Mucosa of rectum (tissue), 2 donors: ENCODE data around the gene TSHZ3.

Source experiments
- H3K27ac ChIP-seq, 2 donors: one replicate each; pipeline ENCODE4 v1.7.0; 2013; ENCODE audit warnings: inconsistent platforms in 2 of 2, low read depth in 2 of 2, low read length in 2 of 2
- H3K27me3 ChIP-seq, 2 donors: one replicate each; pipeline ENCODE4 v1.7.0; 2013; ENCODE audit warnings: low read length in 2 of 2; ENCODE audit not compliant: control insufficient read depth in 2 of 2, insufficient read depth in 2 of 2
- H3K36me3 ChIP-seq, 2 donors: one replicate each; pipeline ENCODE4 v1.7.0; 2013; ENCODE audit warnings: low read length in 2 of 2; ENCODE audit not compliant: control insufficient read depth in 2 of 2, insufficient read depth in 2 of 2
- H3K4me1 ChIP-seq, 2 donors: one replicate each; pipeline ENCODE4 v1.7.0; 2013; ENCODE audit warnings: low read length in 2 of 2, mild to moderate bottlenecking in 1 of 2; ENCODE audit not compliant: control insufficient read depth in 2 of 2, insufficient read depth in 2 of 2
- H3K4me3 ChIP-seq, 2 donors: one replicate each; pipeline ENCODE4 v1.7.0; 2013; ENCODE audit warnings: low read length in 2 of 2
- H3K9ac ChIP-seq, 2 donors: one replicate each; pipeline ENCODE4 v1.7.0; 2013; ENCODE audit warnings: low read length in 2 of 2, low read depth in 1 of 2, mild to moderate bottlenecking in 1 of 2
- H3K9me3 ChIP-seq, 2 donors: one replicate each; pipeline ENCODE4 v1.7.0; 2013; ENCODE audit warnings: low read length in 2 of 2; ENCODE audit not compliant: control insufficient read depth in 2 of 2
- donor health status: healthy.
- donor health status: Normal muscosa, but diverticular disease.

TSHZ3 gene

DNA sequence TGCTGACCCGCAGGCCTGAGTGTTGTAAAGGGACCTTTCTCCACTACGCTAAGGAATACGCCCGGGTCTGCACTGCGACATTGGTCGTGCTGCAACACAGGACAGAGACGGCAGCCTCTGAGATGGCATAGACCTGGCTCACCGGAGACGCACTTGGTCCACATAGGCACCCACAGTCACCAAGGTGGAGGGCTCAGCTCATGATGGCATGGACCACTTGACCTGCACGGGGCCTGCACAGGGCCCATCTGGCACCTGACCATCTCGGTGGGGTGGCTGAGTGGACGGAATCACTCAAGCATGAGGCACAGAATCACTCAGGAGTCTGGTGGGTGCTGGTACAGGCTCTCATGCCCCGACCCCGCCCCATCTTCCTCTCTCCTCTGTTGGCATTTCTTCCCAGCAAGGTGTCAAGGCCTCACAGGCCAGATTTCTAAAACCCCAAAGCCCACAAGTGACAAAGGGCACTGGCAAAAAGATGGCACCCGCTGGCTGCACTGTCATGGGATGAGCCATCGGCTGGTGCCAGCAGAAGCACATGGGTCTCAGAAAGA is 45.9 kb downstream of the TSHZ3 start:
- H3K4me1 ChIP-seq, result no peaks in the 10 kb centered on the region
- H3K9ac ChIP-seq, result no peak overlapping the region
- no peaks in the 10 kb centered on the region for H3K27me3 ChIP-seq

DNA sequence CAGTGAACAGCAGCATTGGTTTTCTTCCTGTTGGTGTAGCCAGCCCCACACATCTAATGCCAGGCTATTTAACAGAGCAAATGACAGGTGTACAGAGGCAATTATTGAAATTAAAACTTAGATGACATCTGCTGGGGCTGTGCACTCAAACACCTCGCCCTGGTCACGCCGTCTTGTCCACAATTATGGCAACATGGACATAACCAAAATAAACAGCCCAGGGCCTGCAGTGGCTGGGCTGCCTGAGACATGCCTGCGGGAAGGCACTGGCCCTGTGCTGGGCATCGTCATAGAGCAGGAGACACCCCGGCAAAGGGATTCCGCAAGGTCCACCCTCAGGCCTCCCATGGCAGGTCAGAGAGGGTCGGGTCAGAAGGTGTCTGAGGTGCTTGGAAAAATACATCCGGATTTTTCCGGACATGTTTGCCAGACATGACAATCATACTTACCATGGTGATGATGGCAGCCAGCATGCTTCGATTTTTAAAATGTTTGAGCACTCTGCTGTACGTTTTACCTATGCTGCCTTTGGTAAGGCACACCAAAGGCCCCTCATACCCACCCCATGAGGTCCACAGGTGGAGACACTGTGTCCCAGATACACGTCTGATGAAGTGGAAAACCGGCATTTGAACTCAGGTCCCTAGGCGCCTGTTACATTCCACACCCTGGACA is 47.8 kb downstream of the TSHZ3 start:
- no peak overlapping the region for H3K9ac ChIP-seq
- no peaks in the 10 kb centered on the region for H3K4me1 ChIP-seq
- H3K27ac ChIP-seq, result no peak overlapping the region
- H3K9me3 ChIP-seq, result no peaks in the 10 kb centered on the region
- no peaks in the 10 kb centered on the region for H3K36me3 ChIP-seq
- no peak overlapping the region for H3K4me3 ChIP-seq
- no peaks in the 10 kb centered on the region for H3K27me3 ChIP-seq

More for the DNA sequence above, 45.9 kb downstream of the TSHZ3 start:
- Histone ChIP-seq H3K4me3 (no peak overlapping the region), H3K9me3 (no peaks in the 10 kb centered on the region), H3K27ac (no peak overlapping the region), H3K36me3 (no peaks in the 10 kb centered on the region)

DNA sequence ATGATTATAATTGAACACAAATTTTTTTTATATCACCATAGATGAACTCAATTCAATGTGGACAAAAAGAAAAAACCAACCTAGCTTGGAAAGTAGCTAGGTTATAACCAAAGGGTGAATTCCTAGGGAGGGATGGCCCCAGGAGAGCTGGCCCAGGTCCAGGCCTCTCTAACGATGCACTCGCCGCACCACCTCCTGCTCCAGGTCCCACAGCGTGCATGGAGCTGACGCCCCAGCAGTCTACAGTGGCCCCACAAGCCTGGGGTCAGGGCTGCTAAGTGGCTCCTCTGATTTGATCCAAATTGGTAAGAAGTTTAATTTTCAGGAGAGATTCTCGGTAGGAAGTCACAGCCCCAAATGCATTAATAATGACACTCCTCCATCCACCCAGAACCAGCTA is 48.8 kb downstream of the TSHZ3 start:
- Histone ChIP-seq H3K4me1 (no peaks in the 10 kb centered on the region), H3K4me3 (no peak overlapping the region), H3K27ac (no peak overlapping the region), H3K9me3 (no peaks in the 10 kb centered on the region), H3K9ac (no peak overlapping the region), H3K27me3 (no peaks in the 10 kb centered on the region), H3K36me3 (no peaks in the 10 kb centered on the region)

DNA sequence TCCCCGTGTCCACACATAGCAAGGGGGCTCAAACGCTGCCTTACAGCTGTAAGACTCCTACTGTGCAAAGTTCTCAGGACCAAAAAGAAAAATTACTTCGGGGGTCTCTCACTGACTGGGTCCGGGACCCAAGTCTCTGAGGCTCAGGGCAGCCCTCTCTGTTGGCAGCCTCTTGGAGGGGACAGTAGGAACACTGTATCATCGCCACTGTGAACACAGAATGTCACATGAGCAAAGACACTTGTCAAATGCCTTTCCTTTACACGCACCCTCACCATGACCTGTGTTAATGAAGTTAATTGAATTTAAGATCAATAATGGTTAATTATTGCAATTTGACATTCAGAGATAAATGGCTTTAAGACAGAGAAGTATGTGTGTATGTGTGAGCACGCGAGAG is 49.6 kb downstream of the TSHZ3 start:
- Histone ChIP-seq H3K9ac (no peak overlapping the region), H3K4me3 (no peak overlapping the region), H3K36me3 (no peaks in the 10 kb centered on the region), H3K27ac (no peak overlapping the region), H3K9me3 (no peaks in the 10 kb centered on the region), H3K27me3 (no peaks in the 10 kb centered on the region), H3K4me1 (no peaks in the 10 kb centered on the region)

DNA sequence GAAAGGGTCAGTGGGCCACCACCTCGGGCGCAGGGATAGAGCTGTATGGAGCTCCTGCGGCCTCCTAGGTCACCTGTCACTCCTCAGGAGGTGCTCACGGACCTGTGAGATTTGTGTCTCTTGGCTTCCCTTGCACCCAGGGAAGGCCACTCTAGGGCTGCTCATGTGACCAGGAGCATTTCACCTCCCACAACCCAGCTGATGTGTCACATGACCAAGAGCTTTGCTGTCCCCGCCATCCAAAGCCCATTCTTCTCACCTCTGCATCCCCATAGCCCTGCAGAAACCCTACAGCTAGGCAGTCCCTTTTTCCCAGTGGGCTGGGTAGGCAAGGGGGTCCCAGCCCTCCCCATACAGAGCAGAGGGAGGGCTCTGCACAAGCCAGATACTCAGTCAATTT is 51.2 kb downstream of the TSHZ3 start:
- H3K27ac ChIP-seq, result no peak overlapping the region
- H3K4me1 ChIP-seq, result no peaks in the 10 kb centered on the region
- no peak overlapping the region for H3K9ac ChIP-seq
- H3K27me3 ChIP-seq, result no peaks in the 10 kb centered on the region
- no peak overlapping the region for H3K4me3 ChIP-seq
- no peaks in the 10 kb centered on the region for H3K9me3 ChIP-seq
- H3K36me3 ChIP-seq, result no peaks in the 10 kb centered on the region

DNA sequence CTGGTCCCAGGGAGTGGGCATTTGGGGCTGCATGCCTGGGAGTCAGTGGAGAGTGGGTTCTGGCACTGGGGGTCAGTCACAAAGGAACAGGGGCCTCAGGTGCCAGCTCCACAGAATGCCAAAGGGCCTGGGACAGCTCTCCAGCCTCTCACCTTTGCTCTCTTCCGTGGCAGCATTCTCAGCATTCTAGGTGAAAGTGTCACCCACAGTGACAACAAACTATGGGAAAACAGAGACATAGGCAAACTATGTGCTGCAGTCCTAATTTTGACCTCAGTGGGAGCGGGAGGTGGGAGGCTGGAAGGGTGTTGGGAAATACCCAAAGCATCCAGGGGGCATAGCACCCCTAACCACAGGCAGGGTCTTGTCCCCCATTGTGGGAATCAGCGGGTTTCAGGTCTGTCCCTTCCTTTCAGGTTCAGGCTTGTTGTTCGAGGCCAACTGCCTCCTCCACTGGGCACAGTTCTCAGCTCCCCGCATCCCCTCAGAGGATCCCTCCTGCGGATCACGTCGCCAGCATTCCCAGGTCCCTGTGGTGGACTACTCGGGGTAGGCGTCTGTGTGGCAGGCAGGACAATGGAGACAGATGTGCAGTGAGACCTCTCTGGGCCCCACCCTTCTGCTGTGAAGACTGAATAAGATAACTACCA is 52.4 kb downstream of the TSHZ3 start:
- H3K4me3 ChIP-seq, result no peak overlapping the region
- no peak overlapping the region for H3K27ac ChIP-seq
- no peaks in the 10 kb centered on the region for H3K9me3 ChIP-seq
- H3K27me3 ChIP-seq, result no peaks in the 10 kb centered on the region
- H3K4me1 ChIP-seq, result no peaks in the 10 kb centered on the region
- no peaks in the 10 kb centered on the region for H3K36me3 ChIP-seq
- no peak overlapping the region for H3K9ac ChIP-seq

DNA sequence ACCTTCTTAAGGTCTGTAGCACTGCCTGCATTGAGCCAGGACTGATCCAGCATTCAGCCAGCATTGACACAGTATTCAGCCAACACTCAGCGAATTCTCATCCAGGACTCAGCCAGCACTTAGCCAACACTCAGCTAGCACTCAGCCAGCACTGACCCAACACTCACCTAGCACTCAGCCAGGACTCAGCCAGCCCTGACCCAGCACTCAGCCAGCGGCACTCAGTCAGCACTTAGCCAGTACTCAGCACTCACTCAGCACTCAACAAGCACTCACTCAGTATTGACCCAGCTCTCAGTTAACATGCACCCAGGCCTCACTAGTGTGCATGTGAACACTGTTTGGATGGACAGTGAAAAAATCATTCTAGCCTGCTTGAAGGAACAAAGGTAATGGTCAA is 55.0 kb downstream of the TSHZ3 start:
- H3K27me3 ChIP-seq, result no peaks in the 10 kb centered on the region
- no peaks in the 10 kb centered on the region for H3K9me3 ChIP-seq
- no peak overlapping the region for H3K9ac ChIP-seq
- no peaks in the 10 kb centered on the region for H3K36me3 ChIP-seq
- H3K4me3 ChIP-seq, result no peak overlapping the region
- H3K4me1 ChIP-seq, result no peaks in the 10 kb centered on the region
- H3K27ac ChIP-seq, result no peak overlapping the region

DNA sequence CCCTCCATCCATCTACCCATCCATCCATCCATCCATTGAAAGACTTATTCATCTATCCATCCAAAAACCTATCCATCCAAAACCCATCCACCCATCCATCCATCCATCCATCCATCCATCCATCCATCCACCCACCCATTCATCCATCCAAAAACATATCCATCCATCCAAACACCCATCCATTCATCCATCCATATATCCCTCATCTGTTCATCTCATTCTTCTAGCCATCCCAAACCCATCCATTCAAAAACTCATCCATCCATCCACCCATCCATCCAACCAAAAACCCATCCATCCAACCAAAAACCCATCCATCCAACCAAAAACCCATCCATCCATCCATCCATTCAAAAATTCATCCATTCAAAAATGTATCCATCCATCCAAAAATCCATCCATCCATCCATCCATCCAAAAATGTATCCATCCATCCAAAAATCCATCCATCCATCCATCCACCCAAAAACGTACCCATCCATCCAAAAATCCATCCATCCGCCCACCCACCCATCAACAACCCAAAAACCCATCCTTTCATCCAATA is 56.5 kb downstream of the TSHZ3 start:
- no peak overlapping the region for H3K9ac ChIP-seq
- no peaks in the 10 kb centered on the region for H3K27me3 ChIP-seq
- no peaks in the 10 kb centered on the region for H3K9me3 ChIP-seq
- H3K27ac ChIP-seq, result no peak overlapping the region
- H3K36me3 ChIP-seq, result no peaks in the 10 kb centered on the region
- no peak overlapping the region for H3K4me3 ChIP-seq
- H3K4me1 ChIP-seq, result no peaks in the 10 kb centered on the region

DNA sequence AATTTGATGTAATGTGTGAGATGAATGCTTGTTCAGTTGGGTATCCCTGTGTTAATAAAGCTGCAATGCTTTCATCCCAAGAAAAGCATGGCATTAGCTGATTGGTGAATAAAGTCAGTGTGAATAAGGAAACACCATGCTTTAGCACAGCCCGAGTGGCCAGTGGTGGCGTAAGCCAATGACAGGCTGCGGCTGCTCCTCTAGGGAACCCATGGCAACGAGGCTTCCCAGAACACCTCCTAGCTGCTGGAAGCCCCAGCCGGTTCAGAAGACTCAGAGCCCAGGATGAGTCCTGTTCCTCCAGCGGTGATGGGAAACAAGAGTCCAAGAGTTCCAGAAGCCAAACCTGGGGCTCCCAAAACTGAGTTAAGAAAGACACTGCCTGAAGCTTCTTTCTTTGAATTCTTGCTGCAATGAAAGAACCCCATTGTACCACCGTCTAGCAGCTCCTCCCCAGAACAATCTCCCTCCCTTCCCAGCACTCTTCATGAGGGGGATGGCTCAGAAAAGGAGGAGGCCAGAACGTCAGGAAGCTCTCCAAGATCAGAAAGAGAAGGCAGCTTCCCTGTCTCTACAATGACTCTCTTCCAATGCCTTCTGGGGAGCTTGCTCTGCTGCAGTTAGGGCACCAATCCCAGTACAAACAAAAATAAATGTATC is 58.2 kb downstream of the TSHZ3 start:
- Histone ChIP-seq H3K4me1 (no peaks in the 10 kb centered on the region), H3K9me3 (no peaks in the 10 kb centered on the region), H3K27ac (no peak overlapping the region), H3K27me3 (no peaks in the 10 kb centered on the region), H3K9ac (no peak overlapping the region), H3K4me3 (no peak overlapping the region), H3K36me3 (no peaks in the 10 kb centered on the region)

DNA sequence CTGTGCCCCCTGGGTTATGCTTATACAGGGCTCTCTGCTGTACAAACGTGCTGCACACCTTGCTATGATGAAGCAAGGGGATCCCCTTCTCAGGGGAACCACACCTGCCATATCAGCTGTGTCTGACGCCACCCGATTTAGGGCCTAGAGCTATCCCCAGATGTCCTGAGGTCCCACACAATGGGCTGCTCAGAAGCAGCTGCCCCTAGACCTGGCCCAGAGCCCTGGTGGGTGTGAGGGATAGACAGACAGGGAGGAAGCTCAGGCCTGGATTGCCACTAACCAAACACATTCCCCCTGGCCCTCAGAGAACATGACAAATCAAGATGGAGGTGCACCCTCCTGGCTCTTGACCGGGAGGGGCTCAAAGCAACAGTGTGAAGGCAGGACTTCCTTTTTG is 59.3 kb downstream of the TSHZ3 start:
- H3K9me3 ChIP-seq, result no peaks in the 10 kb centered on the region
- H3K36me3 ChIP-seq, result no peaks in the 10 kb centered on the region
- H3K4me1 ChIP-seq, result no peaks in the 10 kb centered on the region
- no peak overlapping the region for H3K9ac ChIP-seq
- no peak overlapping the region for H3K27ac ChIP-seq
- H3K4me3 ChIP-seq, result no peak overlapping the region
- no peaks in the 10 kb centered on the region for H3K27me3 ChIP-seq
